ENCODE measurements around the gene NDOR1. TPM values are rescaled to one million over a fixed set of nuclear protein-coding genes. Genes with fewer than 3 reads are reported as not detected.
A peak's percentile ranks its signal among the peaks of the same experiment; 100 is the strongest.

Gene NDOR1
- total RNA-seq, 6 donors from 2014 or later: 7.7 to 54.5 (median 18.5) TPM

GRCh38 chr9:137162505-137163364, 42.8 kb upstream of the NDOR1 start:
- Histone ChIP-seq H3K9me3 (no peaks in the 10 kb centered on the region), H3K4me3 (peak overlapping the region in 3 of 4 donors; percentile 34 to 43 (median 37)), H3K4me1 (peaks cover 18 to 39% (median 26%) of the 10 kb centered on the region in 4 donors), H3K27me3 (peaks cover 2 to 98% (median 70%) of the 10 kb centered on the region in 4 donors), H3K36me3 (no peaks in the 10 kb centered on the region), H3K27ac (no peak overlapping the region)
- peak in 3 of 6 experiments; percentile 14 to 16 (median 15) for TF ChIP-seq CTCF (IDR thresholded peaks at IDR 0.05)
- TF ChIP-seq POLR2AphosphoS5 (IDR thresholded peaks at IDR 0.05): no peak
- TF ChIP-seq EP300 (IDR thresholded peaks at IDR 0.05): no peak
- 7 to 51% methylated on average over 10 to 52 of the region's 74 CpGs for WGBS, 2 donors
- no peak for ATAC-seq (ENCODE audit: low FRiP score in 2 of 2)
- peak; percentile 38 to 86 for DNase-seq

GRCh38 chr9:137163365-137163715, 42.2 kb upstream of the NDOR1 start:
- Histone ChIP-seq H3K9me3 (no peaks in the 10 kb centered on the region), H3K4me1 (peaks cover 24 to 45% (median 32%) of the 10 kb centered on the region in 4 donors), H3K27me3 (peaks cover 6 to 99% (median 71%) of the 10 kb centered on the region in 4 donors), H3K27ac (no peak overlapping the region), H3K4me3 (peak overlapping the region in 3 of 4 donors; percentile 34 to 43 (median 37)), H3K36me3 (no peaks in the 10 kb centered on the region)
- no peak for TF ChIP-seq EP300 (IDR thresholded peaks at IDR 0.05)
- no peak for TF ChIP-seq CTCF (IDR thresholded peaks at IDR 0.05)
- TF ChIP-seq POLR2A (IDR thresholded peaks at IDR 0.05): no peak
- TF ChIP-seq POLR2AphosphoS5 (IDR thresholded peaks at IDR 0.05): no peak
- ATAC-seq (ENCODE audit: low FRiP score in 2 of 2) (peak in 1 of 2 donors; percentile 11), DNase-seq (peak in 1 of 2 donors; percentile 77)
- 30 to 66% methylated on average over 6 to 26 of the region's 26 CpGs for WGBS, 2 donors

GRCh38 chr9:137163805-137164204, 41.7 kb upstream of the NDOR1 start:
- TF ChIP-seq POLR2A (IDR thresholded peaks at IDR 0.05) (no peak), POLR2AphosphoS5 (IDR thresholded peaks at IDR 0.05) (no peak), CTCF (IDR thresholded peaks at IDR 0.05) (no peak), EP300 (IDR thresholded peaks at IDR 0.05) (no peak)
- Histone ChIP-seq H3K4me1 (peaks cover 29 to 50% (median 36%) of the 10 kb centered on the region in 4 donors), H3K4me3 (no peak overlapping the region), H3K9me3 (no peaks in the 10 kb centered on the region), H3K27ac (no peak overlapping the region), H3K36me3 (no peaks in the 10 kb centered on the region), H3K27me3 (peaks cover 8 to 100% (median 71%) of the 10 kb centered on the region in 4 donors)
- WGBS, 2 donors: 78 to 82% methylated on average over 13 to 21 of the region's 22 CpGs
- no peak for ATAC-seq (ENCODE audit: low FRiP score in 2 of 2)
- DNase-seq: peak in 1 of 2 donors; percentile 66

GRCh38 chr9:137164370-137165249, 40.9 kb upstream of the NDOR1 start:
- no peak overlapping the region for H3K4me3 ChIP-seq
- no peak for ATAC-seq (ENCODE audit: low FRiP score in 2 of 2)
- no peaks in the 10 kb centered on the region for H3K36me3 ChIP-seq
- DNase-seq: peak in 1 of 2 donors; percentile 81
- no peaks in the 10 kb centered on the region for H3K9me3 ChIP-seq
- no peak for TF ChIP-seq EP300 (IDR thresholded peaks at IDR 0.05)
- TF ChIP-seq CTCF (IDR thresholded peaks at IDR 0.05): no peak
- TF ChIP-seq POLR2A (IDR thresholded peaks at IDR 0.05): no peak
- no peak for TF ChIP-seq POLR2AphosphoS5 (IDR thresholded peaks at IDR 0.05)
- H3K4me1 ChIP-seq: peaks cover 37 to 58% (median 44%) of the 10 kb centered on the region in 4 donors
- peaks cover 8 to 100% (median 74%) of the 10 kb centered on the region in 4 donors for H3K27me3 ChIP-seq
- H3K27ac ChIP-seq: no peak overlapping the region
- 67% methylated on average over 22 to 23 of the region's 34 CpGs for WGBS, 2 donors
